ENCODE results near the gene RELN.

The RELN gene

DNA sequence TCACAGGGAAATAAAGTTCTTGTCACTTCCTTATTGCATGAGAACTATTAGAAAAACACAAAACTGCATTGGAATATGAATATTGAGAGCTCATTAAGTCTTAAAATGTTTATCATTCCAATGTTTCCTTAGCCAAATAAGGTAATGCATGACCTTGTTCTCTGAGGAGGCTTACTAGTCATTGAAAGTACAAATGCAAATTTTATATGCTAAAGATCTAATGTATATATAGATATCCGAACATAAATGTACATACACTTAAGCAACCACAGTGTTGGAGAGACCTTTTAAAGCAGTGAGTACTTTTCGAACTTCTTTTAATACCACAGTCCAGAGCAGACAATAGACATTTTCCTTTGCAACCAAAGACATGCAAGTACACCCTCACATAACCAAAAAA, 96.1 kb downstream of the RELN start:
- Histone ChIP-seq H2AFZ (ENCODE audit: low read depth, low read length) (no peak overlapping the region), H3K4me2 (ENCODE audit: low read length, poor library complexity, severe bottlenecking) (no peak overlapping the region), H3K14ac (ENCODE audit: low read length in 2 of 2) (no peak overlapping the region), H2BK5ac (ENCODE audit: low read depth, low read length, poor library complexity, severe bottlenecking) (no peak overlapping the region), H3K36me3 (ENCODE audit: control insufficient read depth in 1 of 2, insufficient read depth in 2 of 2, low read depth in 1 of 2, low read length in 2 of 2) (no peaks in the 10 kb centered on the region), H4K91ac (ENCODE audit: low read length) (no peak overlapping the region), H3K4me3 (ENCODE audit: insufficient read depth in 1 of 2, low read depth in 1 of 2, low read length in 2 of 2) (no peak overlapping the region), H3K18ac (ENCODE audit: low read depth in 1 of 2, low read length in 2 of 2) (no peak overlapping the region), H4K8ac (ENCODE audit: low read length) (no peak overlapping the region), H3K27ac (ENCODE audit: low read length, poor library complexity, severe bottlenecking) (no peak overlapping the region), H3K4ac (ENCODE audit: low read depth in 1 of 2, low read length in 2 of 2) (no peak overlapping the region), H3K4me1 (ENCODE audit: control insufficient read depth, insufficient read depth, low read depth, low read length) (peaks cover 1% of the 10 kb centered on the region), H2BK12ac (ENCODE audit: low read length in 2 of 2) (no peak overlapping the region), H3K9me3 (ENCODE audit: control insufficient read depth, low read length) (no peaks in the 10 kb centered on the region), H3K79me1 (replicated peaks; ENCODE audit: low read length, poor library complexity, severe bottlenecking) (no peaks in the 10 kb centered on the region), H2BK15ac (ENCODE audit: low read depth, poor library complexity, severe bottlenecking) (no peak overlapping the region), H3K9ac (ENCODE audit: low read length) (no peak overlapping the region), H3K23ac (ENCODE audit: low read length in 2 of 2) (no peak overlapping the region), H2BK120ac (ENCODE audit: low read depth, low read length) (no peak overlapping the region), H3K27me3 (ENCODE audit: control insufficient read depth in 1 of 2, insufficient read depth in 1 of 2, low read length in 2 of 2) (no peaks in the 10 kb centered on the region), H2AK5ac (ENCODE audit: low read length, severe bottlenecking) (no peak overlapping the region)
- 68% methylated on average over 2 of the region's 2 CpGs for WGBS
- DNase-seq, result no peak

DNA sequence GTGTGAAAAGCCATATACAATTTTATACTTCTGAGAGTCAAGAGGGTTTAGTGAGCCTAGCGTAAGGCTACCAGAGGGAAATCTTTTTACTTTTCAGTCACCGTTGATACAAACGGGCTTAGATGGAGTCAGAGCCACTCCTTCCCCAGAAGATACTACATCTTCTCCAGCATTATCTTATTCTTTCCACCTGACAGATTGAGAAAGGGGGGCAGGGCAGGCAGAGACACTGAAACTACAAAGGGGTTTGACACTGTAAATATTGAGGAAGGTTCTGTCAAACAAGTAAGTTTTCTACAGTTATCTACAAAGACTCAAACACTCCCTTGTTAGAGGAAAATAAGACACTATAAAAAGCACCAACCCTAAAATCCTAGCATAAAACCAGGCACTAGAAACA, 100.0 kb downstream of the RELN start:
- Histone ChIP-seq H2AFZ (ENCODE audit: low read depth, low read length) (no peak overlapping the region), H2BK12ac (ENCODE audit: low read length in 2 of 2) (no peak overlapping the region), H2BK15ac (ENCODE audit: low read depth, poor library complexity, severe bottlenecking) (no peak overlapping the region), H4K8ac (ENCODE audit: low read length) (no peak overlapping the region), H3K4me2 (ENCODE audit: low read length, poor library complexity, severe bottlenecking) (no peak overlapping the region), H3K79me1 (replicated peaks; ENCODE audit: low read length, poor library complexity, severe bottlenecking) (no peaks in the 10 kb centered on the region), H3K9ac (ENCODE audit: low read length) (no peak overlapping the region), H3K36me3 (ENCODE audit: control insufficient read depth in 1 of 2, insufficient read depth in 2 of 2, low read depth in 1 of 2, low read length in 2 of 2) (no peaks in the 10 kb centered on the region), H3K23ac (ENCODE audit: low read length in 2 of 2) (no peak overlapping the region), H3K18ac (ENCODE audit: low read depth in 1 of 2, low read length in 2 of 2) (no peak overlapping the region), H3K9me3 (ENCODE audit: control insufficient read depth, low read length) (no peaks in the 10 kb centered on the region), H2AK5ac (ENCODE audit: low read length, severe bottlenecking) (no peak overlapping the region), H4K91ac (ENCODE audit: low read length) (no peak overlapping the region), H2BK120ac (ENCODE audit: low read depth, low read length) (no peak overlapping the region), H3K4me1 (ENCODE audit: control insufficient read depth, insufficient read depth, low read depth, low read length) (peaks cover 1% of the 10 kb centered on the region), H3K4ac (ENCODE audit: low read depth in 1 of 2, low read length in 2 of 2) (no peak overlapping the region), H3K27ac (ENCODE audit: low read length, poor library complexity, severe bottlenecking) (no peak overlapping the region), H2BK5ac (ENCODE audit: low read depth, low read length, poor library complexity, severe bottlenecking) (no peak overlapping the region), H3K4me3 (ENCODE audit: insufficient read depth in 1 of 2, low read depth in 1 of 2, low read length in 2 of 2) (no peak overlapping the region), H3K14ac (ENCODE audit: low read length in 2 of 2) (no peak overlapping the region), H3K27me3 (ENCODE audit: control insufficient read depth in 1 of 2, insufficient read depth in 1 of 2, low read length in 2 of 2) (no peaks in the 10 kb centered on the region)
- 38% methylated on average over 3 of the region's 3 CpGs for WGBS
- no peak for DNase-seq

DNA sequence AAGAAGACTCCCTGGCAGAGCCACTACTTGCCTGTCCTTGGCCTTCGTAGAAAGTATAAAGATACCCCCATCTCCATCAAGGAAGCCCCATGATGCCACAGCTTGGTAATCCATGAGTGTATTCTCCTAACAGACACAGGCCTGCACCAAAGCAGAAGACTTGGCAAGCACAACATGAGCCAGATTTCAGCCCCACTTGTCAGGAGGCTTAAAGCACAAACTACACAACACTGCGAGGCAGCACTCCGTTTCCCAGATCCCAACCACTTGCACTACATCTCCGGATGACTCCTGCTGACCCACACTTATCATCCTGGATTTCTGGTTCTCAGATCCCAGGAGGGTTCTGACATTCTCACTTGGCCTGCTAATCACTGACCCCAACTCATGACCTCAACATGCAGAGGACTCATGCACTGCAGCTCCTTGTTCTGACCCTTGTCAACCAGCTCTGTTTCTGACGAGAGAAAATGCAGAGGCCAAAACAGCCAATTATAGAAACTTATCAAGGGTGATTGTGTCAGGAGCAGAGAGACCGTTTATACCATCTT, 100.8 kb downstream of the RELN start:
- H4K8ac ChIP-seq (ENCODE audit: low read length), result no peak overlapping the region
- H3K79me1 ChIP-seq (replicated peaks; ENCODE audit: low read length, poor library complexity, severe bottlenecking), result no peaks in the 10 kb centered on the region
- H3K23ac ChIP-seq (ENCODE audit: low read length in 2 of 2), result no peak overlapping the region
- no peak overlapping the region for H3K4ac ChIP-seq (ENCODE audit: low read depth in 1 of 2, low read length in 2 of 2)
- no peak overlapping the region for H2BK5ac ChIP-seq (ENCODE audit: low read depth, low read length, poor library complexity, severe bottlenecking)
- no peak overlapping the region for H2BK15ac ChIP-seq (ENCODE audit: low read depth, poor library complexity, severe bottlenecking)
- H3K9ac ChIP-seq (ENCODE audit: low read length), result no peak overlapping the region
- no peak overlapping the region for H3K4me2 ChIP-seq (ENCODE audit: low read length, poor library complexity, severe bottlenecking)
- H3K4me1 ChIP-seq (ENCODE audit: control insufficient read depth, insufficient read depth, low read depth, low read length), result peaks cover 1% of the 10 kb centered on the region
- WGBS, result 73% methylated on average over 6 of the region's 6 CpGs
- no peak overlapping the region for H2BK12ac ChIP-seq (ENCODE audit: low read length in 2 of 2)
- H2AFZ ChIP-seq (ENCODE audit: low read depth, low read length), result no peak overlapping the region
- no peak overlapping the region for H3K18ac ChIP-seq (ENCODE audit: low read depth in 1 of 2, low read length in 2 of 2)
- DNase-seq, result no peak
- H2AK5ac ChIP-seq (ENCODE audit: low read length, severe bottlenecking), result no peak overlapping the region
- no peaks in the 10 kb centered on the region for H3K36me3 ChIP-seq (ENCODE audit: control insufficient read depth in 1 of 2, insufficient read depth in 2 of 2, low read depth in 1 of 2, low read length in 2 of 2)
- H3K27me3 ChIP-seq (ENCODE audit: control insufficient read depth in 1 of 2, insufficient read depth in 1 of 2, low read length in 2 of 2), result no peaks in the 10 kb centered on the region
- H2BK120ac ChIP-seq (ENCODE audit: low read depth, low read length), result no peak overlapping the region
- H3K14ac ChIP-seq (ENCODE audit: low read length in 2 of 2), result no peak overlapping the region
- no peak overlapping the region for H4K91ac ChIP-seq (ENCODE audit: low read length)
- H3K27ac ChIP-seq (ENCODE audit: low read length, poor library complexity, severe bottlenecking), result no peak overlapping the region
- no peak overlapping the region for H3K4me3 ChIP-seq (ENCODE audit: insufficient read depth in 1 of 2, low read depth in 1 of 2, low read length in 2 of 2)
- H3K9me3 ChIP-seq (ENCODE audit: control insufficient read depth, low read length), result no peaks in the 10 kb centered on the region

DNA sequence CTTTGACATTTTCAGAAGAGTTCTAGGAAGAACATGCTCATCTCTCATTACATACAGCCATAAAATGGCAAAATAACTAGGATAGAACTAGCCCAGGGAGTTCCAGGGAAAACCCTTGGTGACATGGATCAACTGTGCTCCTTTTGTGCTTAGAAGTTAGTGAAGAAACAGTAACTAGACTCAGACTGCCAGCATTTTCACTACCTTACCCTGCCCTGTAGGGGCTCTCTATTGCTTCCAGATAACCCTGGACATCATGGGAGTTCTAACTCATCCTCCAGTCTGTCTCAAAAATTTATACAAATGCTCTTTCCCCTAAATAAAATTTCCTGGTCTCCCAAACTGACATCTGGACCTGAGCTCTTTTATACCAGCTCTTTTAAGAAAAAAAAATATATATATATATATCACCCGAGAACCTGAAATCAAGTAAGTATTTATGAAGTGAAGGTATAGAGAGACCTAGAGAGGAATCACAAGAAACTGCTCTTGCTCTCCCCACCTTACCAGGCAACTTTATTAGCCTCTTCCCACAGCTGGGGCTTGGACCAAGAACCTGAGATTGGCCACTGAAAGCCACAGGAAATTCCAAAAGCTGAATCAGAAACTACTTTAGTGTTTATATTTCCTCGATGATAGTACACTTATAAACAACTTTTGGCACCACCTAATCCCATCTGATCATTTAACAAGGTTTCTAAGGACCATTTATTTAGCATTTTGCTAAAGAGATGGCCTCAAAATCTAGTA, 101.4 kb downstream of the RELN start:
- Histone ChIP-seq H3K79me1 (replicated peaks; ENCODE audit: low read length, poor library complexity, severe bottlenecking) (no peaks in the 10 kb centered on the region), H3K27me3 (ENCODE audit: control insufficient read depth in 1 of 2, insufficient read depth in 1 of 2, low read length in 2 of 2) (no peaks in the 10 kb centered on the region), H2BK15ac (ENCODE audit: low read depth, poor library complexity, severe bottlenecking) (no peak overlapping the region), H4K8ac (ENCODE audit: low read length) (no peak overlapping the region), H4K91ac (ENCODE audit: low read length) (no peak overlapping the region), H3K27ac (ENCODE audit: low read length, poor library complexity, severe bottlenecking) (no peak overlapping the region), H2BK5ac (ENCODE audit: low read depth, low read length, poor library complexity, severe bottlenecking) (no peak overlapping the region), H2BK120ac (ENCODE audit: low read depth, low read length) (no peak overlapping the region), H3K4me1 (ENCODE audit: control insufficient read depth, insufficient read depth, low read depth, low read length) (peaks cover 1% of the 10 kb centered on the region), H3K18ac (ENCODE audit: low read depth in 1 of 2, low read length in 2 of 2) (no peak overlapping the region), H2AFZ (ENCODE audit: low read depth, low read length) (no peak overlapping the region), H3K9me3 (ENCODE audit: control insufficient read depth, low read length) (no peaks in the 10 kb centered on the region), H3K36me3 (ENCODE audit: control insufficient read depth in 1 of 2, insufficient read depth in 2 of 2, low read depth in 1 of 2, low read length in 2 of 2) (no peaks in the 10 kb centered on the region), H3K14ac (ENCODE audit: low read length in 2 of 2) (no peak overlapping the region), H2BK12ac (ENCODE audit: low read length in 2 of 2) (no peak overlapping the region), H3K23ac (ENCODE audit: low read length in 2 of 2) (no peak overlapping the region), H3K4ac (ENCODE audit: low read depth in 1 of 2, low read length in 2 of 2) (no peak overlapping the region), H3K4me3 (ENCODE audit: insufficient read depth in 1 of 2, low read depth in 1 of 2, low read length in 2 of 2) (no peak overlapping the region), H2AK5ac (ENCODE audit: low read length, severe bottlenecking) (no peak overlapping the region), H3K9ac (ENCODE audit: low read length) (no peak overlapping the region), H3K4me2 (ENCODE audit: low read length, poor library complexity, severe bottlenecking) (no peak overlapping the region)
- DNase-seq, result no peak
- WGBS, result 70% methylated on average over 1 of the region's 2 CpGs

Measured in mesenchymal stem cell (in vitro differentiated cells and primary cell).